Fibroblast of peridontal ligament (primary cell): ENCODE data around the gene ADAM12.
"Not testable (repeated sequence)": the region's sequence is repeated elsewhere in the genome, so short reads cannot be mapped to it uniquely, and the experiment has no call there.

Experiments
- DNase-seq: peaks from one replicate; pipeline ENCODE4 v3.0.0-alpha.2; 2010; ENCODE audit errors: extremely low read depth

Gene ADAM12

DNA sequence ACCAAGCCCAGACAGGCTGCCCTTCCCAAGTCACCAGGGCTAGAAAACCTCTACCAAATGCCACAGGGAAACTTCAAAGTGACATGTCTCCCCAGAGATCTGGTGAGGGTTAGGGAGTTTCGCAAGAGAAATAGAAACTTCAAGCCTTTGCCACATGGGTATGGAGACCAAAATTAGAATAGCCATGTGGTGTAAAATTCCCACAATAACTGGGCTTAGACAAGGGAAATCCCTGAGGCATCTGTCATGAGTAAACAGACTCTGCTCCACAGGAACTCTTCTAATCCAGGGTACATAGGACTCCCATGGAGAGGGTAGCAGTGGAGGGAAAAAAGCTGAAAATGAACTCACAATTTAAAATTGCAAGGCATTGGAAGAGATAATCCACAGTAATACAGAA, 14.3 kb downstream of the ADAM12 start:
- peak; percentile 52 for DNase-seq

DNA sequence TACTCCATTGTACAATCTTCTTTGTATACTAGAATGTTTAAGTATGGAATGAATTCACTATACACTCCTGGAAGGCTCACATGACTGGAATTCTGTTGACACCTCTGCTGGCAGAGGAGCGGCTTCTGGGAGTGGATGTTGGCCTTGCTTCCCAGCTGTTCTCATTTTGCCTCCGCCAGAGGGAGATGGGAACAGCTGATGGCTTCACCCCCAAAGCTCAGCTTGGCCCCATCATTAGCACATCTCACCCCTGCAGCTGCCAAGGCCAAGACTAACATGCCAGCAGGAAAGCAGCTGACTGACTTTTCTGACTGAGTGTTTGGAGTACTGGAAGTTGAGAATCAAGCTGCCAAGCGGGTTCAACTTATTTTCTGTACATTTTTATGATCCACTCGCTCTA, 15.1 kb downstream of the ADAM12 start:
- DNase-seq = no peak

GRCh38 chr10:126372396-126372795, 15.9 kb downstream of the ADAM12 start:
- DNase-seq = no peak

DNA sequence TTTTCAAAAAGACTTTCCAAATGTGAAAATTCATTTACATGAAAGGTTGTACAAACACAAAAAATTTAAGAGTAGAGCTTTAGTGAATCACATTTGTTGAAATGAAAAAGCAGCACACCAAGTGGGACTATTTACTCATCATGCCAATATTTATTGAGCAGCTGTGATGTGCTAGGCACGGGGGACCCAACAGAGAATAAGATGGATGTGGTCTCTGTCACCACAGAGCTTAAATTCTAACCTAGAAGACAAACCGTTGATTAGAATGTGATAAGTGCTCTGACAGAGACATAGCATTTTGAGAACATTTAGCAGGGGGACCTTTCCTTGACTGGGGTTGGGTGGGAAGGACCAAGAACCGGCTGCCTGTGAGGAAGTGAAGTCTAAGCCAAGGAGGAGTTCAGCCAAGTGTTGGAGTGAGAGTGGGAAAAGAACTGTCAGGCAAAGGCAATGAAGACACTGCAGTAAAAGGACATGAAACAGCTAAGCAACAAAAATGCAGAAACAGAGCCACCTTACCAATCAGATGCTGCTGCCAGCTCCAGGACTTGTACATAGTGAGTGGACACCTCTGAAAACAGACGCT, 19.1 kb downstream of the ADAM12 start:
- DNase-seq = no peak

GRCh38 chr10:126357169-126357568, 31.1 kb downstream of the ADAM12 start:
- no peak for DNase-seq

DNA sequence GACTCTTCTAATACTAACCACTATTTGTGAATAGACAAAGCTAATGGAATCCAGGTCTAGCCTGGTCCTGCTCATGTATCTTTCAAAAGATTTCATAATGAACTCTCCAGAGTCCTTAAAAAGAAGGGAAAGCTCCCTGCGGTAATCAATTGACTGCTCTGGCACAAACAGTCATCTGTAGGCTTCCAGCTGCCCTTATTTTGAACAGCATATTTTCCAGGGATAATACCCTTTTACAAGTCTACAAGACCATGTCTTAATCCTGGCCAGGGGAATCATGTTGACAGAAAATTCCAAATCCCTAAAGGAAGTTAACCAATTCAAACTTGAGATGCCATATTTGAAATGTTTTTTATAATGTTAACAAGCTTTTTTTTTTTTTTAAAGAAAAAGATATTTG, 34.6 kb downstream of the ADAM12 start:
- no peak for DNase-seq

DNA sequence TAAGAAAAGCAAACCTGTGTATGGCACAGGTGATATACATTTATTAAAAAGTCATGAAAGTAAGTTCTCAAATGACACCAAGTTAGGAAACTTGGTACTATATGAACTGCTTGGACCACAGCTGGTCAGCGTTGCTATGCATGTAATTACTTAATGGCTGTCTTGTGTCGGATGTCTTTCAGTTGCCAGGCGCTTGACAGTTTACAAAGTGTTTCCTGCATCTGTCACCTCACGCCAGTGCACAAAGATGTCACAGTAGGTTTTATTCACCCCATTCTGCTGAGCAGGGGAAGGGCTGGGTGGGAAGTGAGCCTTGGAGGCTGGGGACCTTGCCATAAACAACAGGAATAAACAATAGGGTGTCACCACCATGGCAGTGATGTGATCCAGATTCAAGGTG, 35.8 kb downstream of the ADAM12 start:
- DNase-seq = no peak

DNA sequence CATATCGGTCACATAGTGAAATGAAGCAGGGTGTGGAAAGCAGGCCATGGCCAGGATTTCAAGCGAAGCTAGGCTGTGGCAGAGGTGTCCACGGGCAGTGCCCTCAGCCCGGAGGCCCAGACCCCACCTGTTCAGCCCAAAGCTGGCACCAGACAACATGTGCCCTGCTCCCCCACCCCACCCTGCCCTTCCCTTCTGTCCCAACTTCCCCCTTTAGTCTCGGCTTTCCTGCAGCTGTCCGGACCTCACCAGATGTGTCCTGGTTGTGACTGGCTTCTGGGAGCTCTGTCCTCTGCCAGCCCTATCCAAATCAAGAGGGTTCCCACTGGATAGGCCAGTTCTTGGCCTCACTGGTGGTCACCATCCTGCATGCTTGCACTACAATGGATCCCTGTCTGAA, 37.3 kb downstream of the ADAM12 start:
- DNase-seq = no peak

GRCh38 chr10:126350216-126350992, 37.9 kb downstream of the ADAM12 start:
- DNase-seq = peak; percentile 60

DNA sequence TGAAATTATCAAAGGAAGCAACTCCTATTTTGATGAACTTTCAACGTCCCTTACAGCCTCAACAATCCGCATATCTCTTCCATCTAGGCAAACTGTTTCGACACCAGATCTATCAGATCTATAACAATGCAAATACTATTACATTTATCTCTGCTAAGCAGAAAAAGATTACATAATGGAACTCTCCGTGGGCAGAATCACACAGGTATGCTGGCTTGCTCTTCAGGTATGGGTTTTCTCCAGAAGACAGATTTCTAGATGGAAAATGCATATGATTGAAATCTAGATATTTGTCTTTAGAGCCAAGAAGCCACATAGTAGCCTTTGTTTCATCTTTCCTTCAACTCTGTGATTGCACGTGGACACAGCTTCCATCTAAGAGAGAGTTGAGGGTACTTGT, 38.6 kb downstream of the ADAM12 start:
- DNase-seq = no peak

DNA sequence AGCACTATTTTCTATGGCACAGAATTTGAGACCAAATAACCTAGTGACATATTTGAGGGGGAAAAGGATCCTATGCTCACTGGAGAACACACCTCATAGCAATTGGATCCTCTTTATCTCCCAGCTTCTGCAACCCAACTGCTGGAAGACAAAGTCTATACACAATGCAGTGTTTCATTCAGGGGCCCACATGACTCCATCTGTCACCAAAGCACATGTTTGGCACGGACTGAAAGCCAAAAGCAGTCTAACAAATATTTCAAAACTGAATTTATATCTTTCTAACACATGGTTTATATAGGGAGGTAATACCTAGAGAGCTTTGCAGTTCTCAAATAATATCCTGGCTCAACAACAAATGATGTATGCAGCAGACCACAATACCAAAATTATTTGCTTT, 39.2 kb downstream of the ADAM12 start:
- DNase-seq = no peak

GRCh38 chr10:126343496-126343895, 44.8 kb downstream of the ADAM12 start:
- not testable (repeated sequence) for DNase-seq

- no peak for DNase-seq
These were observed 45.6 kb downstream of the ADAM12 start for GRCh38 chr10:126342680-126343079.

- no peak for DNase-seq
These were observed 46.8 kb downstream of the ADAM12 start for GRCh38 chr10:126341491-126341890.

- DNase-seq = no peak
These were observed 50.9 kb downstream of the ADAM12 start for GRCh38 chr10:126337251-126337810.

DNA sequence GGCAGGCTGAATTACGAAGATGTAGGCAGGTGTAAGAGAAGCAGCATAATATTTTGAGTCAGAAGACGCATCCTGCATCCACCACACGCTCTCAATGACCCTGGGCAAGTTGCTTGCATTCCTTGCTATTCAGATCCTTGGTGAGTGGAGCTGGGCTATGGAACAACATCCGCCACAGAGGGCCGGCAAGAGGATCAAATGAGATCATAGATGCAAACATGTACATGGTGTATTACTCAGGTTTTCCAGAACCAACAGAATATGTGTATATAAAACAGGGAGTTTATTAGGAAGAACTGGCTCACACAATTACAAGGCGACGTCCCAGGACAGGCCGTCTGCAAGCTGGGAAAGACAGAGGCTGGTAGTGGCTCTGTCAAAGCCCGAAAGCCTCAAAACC, 51.5 kb downstream of the ADAM12 start:
- DNase-seq = no peak

DNA sequence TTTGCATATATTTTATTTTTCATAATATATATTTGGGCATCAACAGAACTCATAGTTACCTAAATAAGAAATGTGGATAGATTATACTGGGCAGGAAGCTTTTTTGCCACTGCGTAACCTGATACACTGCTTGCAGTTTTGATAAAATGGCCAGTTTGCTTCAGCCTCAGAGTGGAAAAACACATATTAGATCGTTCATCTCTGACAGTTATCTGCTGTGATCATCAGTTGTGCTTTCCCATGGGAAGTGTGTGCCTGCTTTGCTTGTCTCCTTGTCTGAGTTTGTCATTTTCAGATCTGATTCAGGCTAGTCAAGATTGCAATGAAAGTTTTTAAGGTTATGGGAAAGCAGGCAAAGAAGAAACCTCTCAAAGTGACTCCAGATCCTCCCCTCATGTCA, 54.0 kb downstream of the ADAM12 start:
- peak; percentile 27 for DNase-seq

GRCh38 chr10:126332576-126332975, 55.7 kb downstream of the ADAM12 start:
- DNase-seq = no peak

- DNase-seq = peak; percentile 16
These were observed 57.2 kb downstream of the ADAM12 start for GRCh38 chr10:126331101-126331500.

GRCh38 chr10:126324826-126325225, 63.5 kb downstream of the ADAM12 start:
- DNase-seq = no peak

GRCh38 chr10:126321440-126321839, 66.8 kb downstream of the ADAM12 start:
- DNase-seq = no peak

- DNase-seq = no peak
These were observed 70.5 kb downstream of the ADAM12 start for GRCh38 chr10:126317751-126318150.

DNA sequence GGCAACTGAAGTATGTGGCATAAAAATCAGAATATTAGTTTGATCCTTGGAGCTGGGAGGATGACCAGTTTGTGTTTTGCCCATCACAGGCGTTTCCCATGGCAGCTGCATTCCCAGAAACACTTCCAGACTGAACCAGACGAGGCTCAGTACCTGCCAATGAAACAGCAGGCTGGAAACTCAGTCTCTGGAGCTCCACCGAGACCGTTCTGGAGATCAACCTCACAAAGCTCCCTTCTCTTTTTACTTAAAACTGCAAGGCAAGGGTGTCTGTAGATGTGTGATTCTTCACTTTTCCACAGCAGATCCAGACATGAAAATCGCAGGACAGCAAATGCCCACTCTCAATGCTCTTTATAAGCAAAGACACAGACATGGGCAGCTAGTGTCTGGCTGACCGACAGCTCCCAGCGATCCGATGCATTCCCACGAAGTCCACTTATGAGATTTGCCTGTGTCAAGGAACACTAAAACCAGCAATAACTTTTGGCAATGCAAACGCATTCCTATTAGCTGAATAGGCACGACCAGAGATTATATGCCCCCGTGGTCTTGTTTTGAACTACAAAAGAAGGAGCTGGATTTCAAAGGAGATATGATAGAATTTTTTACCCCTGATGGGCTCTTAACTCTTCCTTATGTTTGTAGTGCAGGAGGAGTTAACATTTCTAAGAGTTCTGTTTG, 72.6 kb downstream of the ADAM12 start:
- peak; percentile 90 for DNase-seq
